ENCODE data around the gene TWF1. TPM values are rescaled to one million over a fixed set of nuclear protein-coding genes. Genes with fewer than 3 reads are reported as not detected.

Gene TWF1
- total and polyA plus RNA-seq, 2 of the 4 experiments (the other 2 are of a cell fraction): 67.0 to 141 TPM

DNA sequence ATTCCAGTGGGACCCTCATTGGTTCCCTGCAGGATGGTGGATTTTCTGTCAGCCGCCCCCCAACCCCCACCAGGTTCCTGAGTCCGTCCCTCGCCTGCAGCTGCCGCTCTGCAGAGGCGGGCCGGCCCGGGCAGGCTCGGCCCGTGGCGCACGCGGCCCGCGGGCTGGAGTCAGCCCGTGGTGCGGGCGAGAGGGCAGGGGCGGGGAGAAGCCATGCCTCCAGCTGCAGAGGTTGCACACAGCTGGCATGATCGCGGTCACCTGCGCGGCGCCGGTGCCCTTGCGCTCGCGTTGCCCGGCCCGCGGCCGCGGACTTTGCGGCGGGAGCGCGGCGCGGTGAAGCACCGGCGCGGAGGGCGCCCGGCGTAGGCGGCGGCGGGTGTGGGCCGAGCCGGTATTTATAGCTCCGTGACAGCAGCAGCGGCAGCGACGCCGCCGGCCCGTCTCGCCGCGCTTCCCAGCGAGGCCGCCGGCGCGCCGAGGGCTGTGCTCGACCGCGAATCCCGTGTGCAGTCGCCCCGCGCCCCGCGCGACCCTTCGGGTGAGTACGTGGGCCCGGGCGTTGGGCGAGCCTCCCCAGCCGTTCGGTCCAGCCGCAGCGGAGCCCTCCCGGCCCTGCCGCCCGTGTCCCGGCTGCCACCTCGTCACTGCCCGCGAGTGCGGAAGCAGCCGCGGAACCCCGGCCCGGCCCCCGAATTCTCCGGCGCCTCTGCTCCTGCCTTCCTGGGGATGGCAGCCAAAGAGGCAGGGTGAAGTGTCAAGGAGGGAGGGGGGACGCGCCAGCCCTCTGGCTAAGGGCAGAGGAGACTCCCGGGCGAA is 29.7 kb upstream of the TWF1 start, which contains the start of gene TMEM117:
Gene TMEM117 (plus strand): TSS at position 426 of the 819 bp plus-strand sequence.
- 0% methylated on average over 48 of the region's 103 CpGs; no CpG with 5 or more reads in 1 of the 2 experiments for WGBS, 2 experiments (ENCODE audit: extremely low coverage in 2 of 2, insufficient read length in 1 of 2)
- peak within 1 kb of the TSS; percentile 61 for H3K56ac ChIP-seq (ENCODE audit: extremely low read depth, insufficient read depth, low read length)

More for the DNA sequence above, 29.7 kb upstream of the TWF1 start, which contains the start of gene TMEM117:
- peak within 1 kb of the TSS; percentile 61 for H3K4me3 ChIP-seq (ENCODE audit: insufficient read depth, low read depth, low read length)
- H4K5ac ChIP-seq (ENCODE audit: low read depth, low read length): peak within 1 kb of the TSS; percentile 16
- in situ Hi-C loops (cut with MboI; ENCODE audit: low sequenced_read_pairs) (no loop called here), dilution Hi-C loops (cut with HindIII; ENCODE audit: low sequenced_read_pairs, unreplicated experiment) (no loop called here), intact Hi-C loops (cut with micrococcal nuclease) (loop anchor here (2.0 kb wide), 1 partner anchor 47 kb away; no protein-coding TSS in a partner anchor)
- no peaks in the 10 kb centered on the region for H3K36me3 ChIP-seq (ENCODE audit: control insufficient read depth, insufficient read depth, low read length)
- peak within 1 kb of the TSS; percentile 91 for H2AK9ac ChIP-seq (replicated peaks; ENCODE audit: low read depth, low read length, poor library complexity)
- H3K27me3 ChIP-seq (ENCODE audit: control insufficient read depth, insufficient read depth, low read length): no peaks in the 10 kb centered on the region
- H2BK20ac ChIP-seq (ENCODE audit: low read depth, low read length): no peak within 1 kb of the TSS
- H4K8ac ChIP-seq (ENCODE audit: low read depth in 2 of 2, low read length in 2 of 2): peak within 1 kb of the TSS; percentile 5 to 82; a peak in 3 of 4 replicates
- H3K18ac ChIP-seq (ENCODE audit: low read depth, low read length): peak within 1 kb of the TSS; percentile 10
- ATAC-seq (ENCODE audit: low read depth) (peak; percentile 82), DNase-seq (peak; percentile 43)
- peaks cover 5% of the 10 kb centered on the region; the same call in 1 of the 2 replicates for H3K9me1 ChIP-seq (ENCODE audit: insufficient read depth, low read length)
- POLR2A ChIA-PET (ENCODE audit: unreplicated experiment): interaction anchor here (1.0 kb wide), 1 partner anchor 18 kb away, joined by 3 read pairs; no protein-coding TSS in a partner anchor
- peak within 1 kb of the TSS; percentile 83 for H3K4ac ChIP-seq (ENCODE audit: low read depth, low read length)
- H2AFZ ChIP-seq (replicated peaks; ENCODE audit: low read length, poor library complexity): peak within 1 kb of the TSS; percentile 96
- no peak within 1 kb of the TSS for H2AK5ac ChIP-seq (ENCODE audit: low read depth, low read length)
- CTCF ChIA-PET: no interaction called here
- no peaks in the 10 kb centered on the region for H3K9me3 ChIP-seq (ENCODE audit: control insufficient read depth, insufficient read depth, low read length)
- H2BK120ac ChIP-seq (ENCODE audit: low read depth, low read length): peak within 1 kb of the TSS; percentile 35; the same call in 1 of the 2 replicates
- peak within 1 kb of the TSS; percentile 47 for H4K91ac ChIP-seq (ENCODE audit: insufficient read depth, low read depth, low read length)
- H3K14ac ChIP-seq (replicated peaks; ENCODE audit: low read depth, low read length): peak within 1 kb of the TSS; percentile 83
- peaks cover 8 to 25% of the 10 kb centered on the region in 2 experiments; a peak in 2 of 4 replicates for H3K79me1 ChIP-seq (ENCODE audit: low read depth in 1 of 2, low read length in 2 of 2)
- peak within 1 kb of the TSS; percentile 71 for H2BK5ac ChIP-seq (ENCODE audit: low read depth, low read length, poor library complexity, severe bottlenecking)
- H3K9ac ChIP-seq (ENCODE audit: low read depth, low read length): peak within 1 kb of the TSS; percentile 73
- H3K27ac ChIP-seq (ENCODE audit: insufficient read depth, low read length): peak within 1 kb of the TSS; percentile 63
- H3K23ac ChIP-seq (ENCODE audit: low read depth, low read length): peak within 1 kb of the TSS; percentile 94
- H3K4me2 ChIP-seq (ENCODE audit: low read depth, low read length): peak within 1 kb of the TSS; percentile 79
- H3K4me1 ChIP-seq (ENCODE audit: control insufficient read depth, insufficient read depth, low read length): no peaks in the 10 kb centered on the region; the same call in 1 of the 2 replicates
- BruUV-seq (replicated peaks): no TSS peak
- no peaks in the 10 kb centered on the region for H4K20me1 ChIP-seq (ENCODE audit: insufficient read depth, low read length)
- no peak for TF ChIP-seq RFX5 (IDR thresholded peaks at IDR 0.05; ENCODE audit: low read depth, low read length)
- TF ChIP-seq, protein P1, sequence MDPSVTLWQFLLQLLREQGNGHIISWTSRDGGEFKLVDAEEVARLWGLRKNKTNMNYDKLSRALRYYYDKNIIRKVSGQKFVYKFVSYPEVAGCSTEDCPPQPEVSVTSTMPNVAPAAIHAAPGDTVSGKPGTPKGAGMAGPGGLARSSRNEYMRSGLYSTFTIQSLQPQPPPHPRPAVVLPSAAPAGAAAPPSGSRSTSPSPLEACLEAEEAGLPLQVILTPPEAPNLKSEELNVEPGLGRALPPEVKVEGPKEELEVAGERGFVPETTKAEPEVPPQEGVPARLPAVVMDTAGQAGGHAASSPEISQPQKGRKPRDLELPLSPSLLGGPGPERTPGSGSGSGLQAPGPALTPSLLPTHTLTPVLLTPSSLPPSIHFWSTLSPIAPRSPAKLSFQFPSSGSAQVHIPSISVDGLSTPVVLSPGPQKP (IDR thresholded peaks at IDR 0.05; ENCODE audit: borderline replicate concordance, low read depth, low read length): no peak
- peak; percentile 68 for TF ChIP-seq POLR2A (IDR thresholded peaks at IDR 0.05; ENCODE audit: low read depth, low read length)
- peak; percentile 80; the same call in 1 of the 2 replicates for TF ChIP-seq MXI1 (IDR thresholded peaks at IDR 0.05; ENCODE audit: borderline replicate concordance, low read depth, low read length)
- TF ChIP-seq CEBPB (IDR thresholded peaks at IDR 0.05; ENCODE audit: low read depth, low read length): no peak
- no peak for TF ChIP-seq RAD21 (IDR thresholded peaks at IDR 0.05; ENCODE audit: low read length)
- peak; percentile 19 for TF ChIP-seq RCOR1 (IDR thresholded peaks at IDR 0.05; ENCODE audit: insufficient replicate concordance, low read length)
- TF ChIP-seq BHLHE40 (IDR thresholded peaks at IDR 0.05; ENCODE audit: low read depth, low read length): peak; percentile 9
- peak within 1 kb of the TSS; percentile 45; the same call in 1 of the 3 replicates for H2BK15ac ChIP-seq (ENCODE audit: low read depth, low read length)
